ENCODE results near the gene EPX.

Gene EPX

DNA sequence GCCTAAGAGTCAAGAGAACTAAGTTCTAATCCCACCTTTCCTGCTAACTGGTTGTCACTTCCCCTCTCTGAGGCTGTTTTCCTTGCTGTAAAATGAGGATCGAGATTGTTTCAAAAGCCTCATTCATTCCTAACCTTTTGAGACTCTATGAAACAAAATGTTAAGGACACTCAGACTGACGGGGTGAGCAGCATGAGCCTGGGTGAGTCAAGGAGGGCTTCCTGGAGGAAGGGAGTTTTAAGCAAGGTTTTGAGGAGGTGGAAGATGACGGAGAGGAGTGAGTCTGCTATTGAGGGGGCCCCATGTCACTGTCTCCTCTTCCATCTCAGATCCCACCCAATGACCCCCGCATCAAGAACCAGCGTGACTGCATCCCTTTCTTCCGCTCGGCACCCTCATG is 4.1 kb downstream of the EPX start:
- POLR2A ChIA-PET = interaction anchor here (0.7 kb wide), 1 partner anchor 15 kb away, joined by 5 read pairs; no protein-coding TSS in a partner anchor
- no peak overlapping the region for H3K27ac ChIP-seq (ENCODE audit: extremely low read depth, low read depth, low read length)
- H3K4me1 ChIP-seq (ENCODE audit: control insufficient read depth, insufficient read depth, low read length) = no peaks in the 10 kb centered on the region; the same call in 1 of the 2 replicates
- H3K36me3 ChIP-seq (ENCODE audit: control insufficient read depth in 2 of 2, insufficient read depth in 1 of 2, low read length in 2 of 2) = no peaks in the 10 kb centered on the region
- H3K9me3 ChIP-seq (ENCODE audit: control insufficient read depth, insufficient read depth, low read depth, low read length) = no peaks in the 10 kb centered on the region
- H3K4me3 ChIP-seq (ENCODE audit: low read depth, low read length) = no peak overlapping the region
- TF ChIP-seq MYNN (tag by site-specific recombination; IDR thresholded peaks at IDR 0.05; ENCODE audit: borderline replicate concordance) (no peak), ZNF404 (tag by site-specific recombination; IDR thresholded peaks at IDR 0.05) (no peak), ZSCAN16 (tag by site-specific recombination; IDR thresholded peaks at IDR 0.05) (no peak)
- CTCF ChIA-PET = interaction anchor here (0.5 to 1.5 kb wide), 4 partner anchors 23 to 260 kb away, joined by 3 to 6 read pairs (median 4); no protein-coding TSS in a partner anchor

DNA sequence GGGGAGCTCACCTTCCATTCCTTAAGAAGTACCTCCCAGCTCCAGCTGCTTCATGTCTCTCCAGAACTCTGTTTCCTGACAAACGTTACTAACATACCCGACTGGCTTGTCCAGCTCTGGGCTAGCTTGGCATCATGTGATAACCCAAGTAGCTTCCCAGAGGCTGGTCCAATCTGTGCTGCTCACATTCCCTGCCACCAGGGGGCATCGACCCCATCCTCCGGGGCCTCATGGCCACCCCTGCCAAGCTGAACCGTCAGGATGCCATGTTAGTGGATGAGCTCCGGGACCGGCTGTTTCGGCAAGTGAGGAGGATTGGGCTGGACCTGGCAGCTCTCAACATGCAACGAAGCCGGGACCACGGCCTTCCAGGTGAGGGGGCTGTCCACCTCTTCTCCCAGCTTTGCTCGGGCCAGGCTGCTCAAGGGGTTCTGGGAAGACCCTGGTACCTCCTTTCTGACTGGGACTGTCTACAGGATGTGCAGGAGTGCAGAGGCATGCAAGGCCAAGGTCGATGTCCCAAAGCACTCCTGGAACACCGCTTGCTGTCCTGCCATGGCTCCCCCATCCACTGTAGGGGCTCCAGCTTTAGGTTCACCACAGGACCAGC is 7.6 kb downstream of the EPX start:
- CTCF ChIA-PET = interaction anchor here (0.6 to 5.8 kb wide), 36 partner anchors 9 to 519 kb away, joined by 3 to 84 read pairs (median 5); partner anchors contain the start of genes EPX, LPO, MKS1 and OR4D2
- H3K4me3 ChIP-seq (ENCODE audit: low read depth, low read length) = no peak overlapping the region
- TF ChIP-seq ZNF391 (tag by site-specific recombination; IDR thresholded peaks at IDR 0.05; ENCODE audit: borderline replicate concordance, low read depth) (no peak), ZXDB (tag by site-specific recombination; IDR thresholded peaks at IDR 0.05) (peak; percentile 53; the same call in 1 of the 2 replicates)
- TF ChIP-seq, protein P1, sequence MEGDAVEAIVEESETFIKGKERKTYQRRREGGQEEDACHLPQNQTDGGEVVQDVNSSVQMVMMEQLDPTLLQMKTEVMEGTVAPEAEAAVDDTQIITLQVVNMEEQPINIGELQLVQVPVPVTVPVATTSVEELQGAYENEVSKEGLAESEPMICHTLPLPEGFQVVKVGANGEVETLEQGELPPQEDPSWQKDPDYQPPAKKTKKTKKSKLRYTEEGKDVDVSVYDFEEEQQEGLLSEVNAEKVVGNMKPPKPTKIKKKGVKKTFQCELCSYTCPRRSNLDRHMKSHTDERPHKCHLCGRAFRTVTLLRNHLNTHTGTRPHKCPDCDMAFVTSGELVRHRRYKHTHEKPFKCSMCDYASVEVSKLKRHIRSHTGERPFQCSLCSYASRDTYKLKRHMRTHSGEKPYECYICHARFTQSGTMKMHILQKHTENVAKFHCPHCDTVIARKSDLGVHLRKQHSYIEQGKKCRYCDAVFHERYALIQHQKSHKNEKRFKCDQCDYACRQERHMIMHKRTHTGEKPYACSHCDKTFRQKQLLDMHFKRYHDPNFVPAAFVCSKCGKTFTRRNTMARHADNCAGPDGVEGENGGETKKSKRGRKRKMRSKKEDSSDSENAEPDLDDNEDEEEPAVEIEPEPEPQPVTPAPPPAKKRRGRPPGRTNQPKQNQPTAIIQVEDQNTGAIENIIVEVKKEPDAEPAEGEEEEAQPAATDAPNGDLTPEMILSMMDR (tag by site-specific recombination; IDR thresholded peaks at IDR 0.05) = peak; percentile 63
- no peaks in the 10 kb centered on the region for H3K9me3 ChIP-seq (ENCODE audit: control insufficient read depth, insufficient read depth, low read depth, low read length)
- POLR2A ChIA-PET = interaction anchor here (0.6 to 3.3 kb wide), 4 partner anchors 15 to 235 kb away, joined by 3 to 14 read pairs (median 4); partner anchors contain the start of genes DYNLL2 and MKS1
- H3K27ac ChIP-seq (ENCODE audit: extremely low read depth, low read depth, low read length) = no peak overlapping the region
- no peaks in the 10 kb centered on the region; the same call in 1 of the 2 replicates for H3K4me1 ChIP-seq (ENCODE audit: control insufficient read depth, insufficient read depth, low read length)
- H3K36me3 ChIP-seq (ENCODE audit: control insufficient read depth in 2 of 2, insufficient read depth in 1 of 2, low read length in 2 of 2) = peaks cover 0 to 9% of the 10 kb centered on the region in 2 experiments; a peak in 1 of 3 replicates

DNA sequence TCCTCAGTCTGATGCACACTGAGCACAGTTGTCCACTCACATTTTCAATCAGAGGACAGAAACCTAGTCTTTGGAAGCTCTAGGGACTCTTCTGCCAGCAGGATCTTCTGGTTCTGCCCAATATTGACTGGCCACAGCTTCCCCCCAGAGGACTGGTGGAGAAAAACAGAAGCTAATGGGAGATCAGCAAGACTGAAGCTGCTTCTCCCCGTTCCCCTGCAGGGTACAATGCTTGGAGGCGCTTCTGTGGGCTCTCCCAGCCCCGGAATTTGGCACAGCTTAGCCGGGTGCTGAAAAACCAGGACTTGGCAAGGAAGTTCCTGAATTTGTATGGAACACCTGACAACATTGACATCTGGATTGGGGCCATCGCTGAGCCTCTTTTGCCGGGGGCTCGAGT is 10.3 kb downstream of the EPX start:
- Histone ChIP-seq H3K4me3 (ENCODE audit: low read depth, low read length) (no peak overlapping the region), H3K9me3 (ENCODE audit: control insufficient read depth, insufficient read depth, low read depth, low read length) (no peaks in the 10 kb centered on the region), H3K4me1 (ENCODE audit: control insufficient read depth, insufficient read depth, low read length) (no peaks in the 10 kb centered on the region; the same call in 1 of the 2 replicates), H3K27ac (ENCODE audit: extremely low read depth, low read depth, low read length) (no peak overlapping the region), H3K36me3 (ENCODE audit: control insufficient read depth in 2 of 2, insufficient read depth in 1 of 2, low read length in 2 of 2) (peaks cover 0 to 32% of the 10 kb centered on the region in 2 experiments; a peak in 1 of 3 replicates)
- TF ChIP-seq, protein P2, sequence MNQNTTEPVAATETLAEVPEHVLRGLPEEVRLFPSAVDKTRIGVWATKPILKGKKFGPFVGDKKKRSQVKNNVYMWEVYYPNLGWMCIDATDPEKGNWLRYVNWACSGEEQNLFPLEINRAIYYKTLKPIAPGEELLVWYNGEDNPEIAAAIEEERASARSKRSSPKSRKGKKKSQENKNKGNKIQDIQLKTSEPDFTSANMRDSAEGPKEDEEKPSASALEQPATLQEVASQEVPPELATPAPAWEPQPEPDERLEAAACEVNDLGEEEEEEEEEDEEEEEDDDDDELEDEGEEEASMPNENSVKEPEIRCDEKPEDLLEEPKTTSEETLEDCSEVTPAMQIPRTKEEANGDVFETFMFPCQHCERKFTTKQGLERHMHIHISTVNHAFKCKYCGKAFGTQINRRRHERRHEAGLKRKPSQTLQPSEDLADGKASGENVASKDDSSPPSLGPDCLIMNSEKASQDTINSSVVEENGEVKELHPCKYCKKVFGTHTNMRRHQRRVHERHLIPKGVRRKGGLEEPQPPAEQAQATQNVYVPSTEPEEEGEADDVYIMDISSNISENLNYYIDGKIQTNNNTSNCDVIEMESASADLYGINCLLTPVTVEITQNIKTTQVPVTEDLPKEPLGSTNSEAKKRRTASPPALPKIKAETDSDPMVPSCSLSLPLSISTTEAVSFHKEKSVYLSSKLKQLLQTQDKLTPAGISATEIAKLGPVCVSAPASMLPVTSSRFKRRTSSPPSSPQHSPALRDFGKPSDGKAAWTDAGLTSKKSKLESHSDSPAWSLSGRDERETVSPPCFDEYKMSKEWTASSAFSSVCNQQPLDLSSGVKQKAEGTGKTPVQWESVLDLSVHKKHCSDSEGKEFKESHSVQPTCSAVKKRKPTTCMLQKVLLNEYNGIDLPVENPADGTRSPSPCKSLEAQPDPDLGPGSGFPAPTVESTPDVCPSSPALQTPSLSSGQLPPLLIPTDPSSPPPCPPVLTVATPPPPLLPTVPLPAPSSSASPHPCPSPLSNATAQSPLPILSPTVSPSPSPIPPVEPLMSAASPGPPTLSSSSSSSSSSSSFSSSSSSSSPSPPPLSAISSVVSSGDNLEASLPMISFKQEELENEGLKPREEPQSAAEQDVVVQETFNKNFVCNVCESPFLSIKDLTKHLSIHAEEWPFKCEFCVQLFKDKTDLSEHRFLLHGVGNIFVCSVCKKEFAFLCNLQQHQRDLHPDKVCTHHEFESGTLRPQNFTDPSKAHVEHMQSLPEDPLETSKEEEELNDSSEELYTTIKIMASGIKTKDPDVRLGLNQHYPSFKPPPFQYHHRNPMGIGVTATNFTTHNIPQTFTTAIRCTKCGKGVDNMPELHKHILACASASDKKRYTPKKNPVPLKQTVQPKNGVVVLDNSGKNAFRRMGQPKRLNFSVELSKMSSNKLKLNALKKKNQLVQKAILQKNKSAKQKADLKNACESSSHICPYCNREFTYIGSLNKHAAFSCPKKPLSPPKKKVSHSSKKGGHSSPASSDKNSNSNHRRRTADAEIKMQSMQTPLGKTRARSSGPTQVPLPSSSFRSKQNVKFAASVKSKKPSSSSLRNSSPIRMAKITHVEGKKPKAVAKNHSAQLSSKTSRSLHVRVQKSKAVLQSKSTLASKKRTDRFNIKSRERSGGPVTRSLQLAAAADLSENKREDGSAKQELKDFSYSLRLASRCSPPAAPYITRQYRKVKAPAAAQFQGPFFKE (tag by site-specific recombination; IDR thresholded peaks at IDR 0.05; ENCODE audit: borderline replicate concordance) = no peak
- TF ChIP-seq, protein P3, sequence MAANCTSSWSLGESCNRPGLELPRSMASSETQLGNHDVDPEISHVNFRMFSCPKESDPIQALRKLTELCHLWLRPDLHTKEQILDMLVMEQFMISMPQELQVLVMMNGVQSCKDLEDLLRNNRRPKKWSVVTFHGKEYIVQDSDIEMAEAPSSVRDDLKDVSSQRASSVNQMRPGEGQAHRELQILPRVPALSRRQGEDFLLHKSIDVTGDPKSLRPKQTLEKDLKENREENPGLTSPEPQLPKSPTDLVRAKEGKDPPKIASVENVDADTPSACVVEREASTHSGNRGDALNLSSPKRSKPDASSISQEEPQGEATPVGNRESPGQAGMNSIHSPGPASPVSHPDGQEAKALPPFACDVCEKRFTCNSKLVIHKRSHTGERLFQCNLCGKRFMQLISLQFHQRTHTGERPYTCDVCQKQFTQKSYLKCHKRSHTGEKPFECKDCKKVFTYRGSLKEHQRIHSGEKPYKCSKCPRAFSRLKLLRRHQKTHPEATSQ (tag by site-specific recombination; IDR thresholded peaks at IDR 0.05) = no peak
- no peak for TF ChIP-seq ZNF16 (tag by site-specific recombination; IDR thresholded peaks at IDR 0.05; ENCODE audit: low read depth)
- ChIA-PET CTCF (interaction anchor here (5.8 kb wide), 1 partner anchor 10 kb away, joined by 84 read pairs; no protein-coding TSS in a partner anchor), POLR2A (interaction anchor here (3.3 kb wide), 1 partner anchor 15 kb away, joined by 14 read pairs; the partner anchor contains the start of gene MKS1)
